AG09309 (cell line): ENCODE results near the gene OGT.
"Not testable (repeated sequence)": the region's sequence is repeated elsewhere in the genome, so short reads cannot be mapped to it uniquely, and the experiment has no call there.

Source experiments
- DNase-seq: peaks from one replicate; pipeline ENCODE4 v3.0.0-alpha.2; 2010; ENCODE audit warnings: low read depth
- H3K4me3 ChIP-seq: 2 replicates; pipeline ENCODE4 v1.5.1; 2011; ENCODE audit warnings: mild to moderate bottlenecking, low read depth, low read length, moderate library complexity; ENCODE audit not compliant: control insufficient read depth
- CTCF ChIP-seq: IDR thresholded peaks from 2 replicates; pipeline ENCODE4 v1.5.1; 2011; ENCODE audit warnings: mild to moderate bottlenecking, low read depth, low read length, inconsistent platforms; ENCODE audit not compliant: insufficient read depth, control insufficient read depth; ENCODE audit errors: missing control alignments

Gene OGT

GRCh38 chrX:71532753-71533425, at the start of gene OGT:
OGT (plus strand) TSS chrX:71533104; CDS start chrX:71533300, 196 bp downstream.
- DNase-seq = peak; percentile 95
- peak within 1 kb of the TSS; percentile 82 for H3K4me3 ChIP-seq
- no peak for TF ChIP-seq CTCF

- no peak for DNase-seq
- no peak overlapping the region for H3K4me3 ChIP-seq
- no peak for TF ChIP-seq CTCF
Observed at GRCh38 chrX:71487814-71488213, 45.1 kb upstream of the OGT start.

GRCh38 chrX:71489540-71489939, 43.4 kb upstream of the OGT start:
- peak; percentile 34 for DNase-seq
- TF ChIP-seq CTCF = no peak
- H3K4me3 ChIP-seq = no peak overlapping the region

- no peak for DNase-seq
- TF ChIP-seq CTCF = no peak
- peak overlapping the region; percentile 30 for H3K4me3 ChIP-seq
Observed at GRCh38 chrX:71492231-71493065, 40.5 kb upstream of the OGT start.

- H3K4me3 ChIP-seq = no peak overlapping the region; the same call in 1 of the 2 replicates
- DNase-seq = no peak
- no peak for TF ChIP-seq CTCF
Observed at GRCh38 chrX:71493111-71493613, 39.7 kb upstream of the OGT start.

- not testable (repeated sequence) for DNase-seq, H3K4me3 ChIP-seq
Observed at GRCh38 chrX:71495979-71496378, 36.9 kb upstream of the OGT start.

GRCh38 chrX:71496476-71496875, 36.4 kb upstream of the OGT start:
- TF ChIP-seq CTCF = no peak
- DNase-seq = no peak
- no peak overlapping the region for H3K4me3 ChIP-seq

GRCh38 chrX:71502080-71502479, 30.8 kb upstream of the OGT start:
- not testable (repeated sequence) for H3K4me3 ChIP-seq, DNase-seq
